ENCODE data around the gene PLAC1.

The PLAC1 gene

DNA sequence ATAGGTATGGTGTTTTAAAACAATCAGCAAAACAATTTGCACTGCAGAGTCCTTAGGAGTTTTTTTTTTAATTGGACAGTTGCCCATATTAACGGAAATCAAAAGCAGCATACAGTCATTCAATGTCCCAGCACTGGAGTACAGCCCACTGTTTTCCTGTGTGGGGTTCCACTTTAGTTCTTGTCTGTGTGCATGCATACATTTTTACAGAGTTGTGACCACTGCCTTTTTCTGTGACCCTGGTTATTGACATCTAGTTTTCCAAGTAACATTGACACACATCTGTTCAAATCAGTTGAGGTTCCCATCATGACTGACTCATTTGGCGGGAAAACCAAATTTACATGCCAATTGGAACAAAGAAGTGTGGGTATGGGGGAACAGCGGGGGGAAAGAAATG is 115.0 kb downstream of the PLAC1 start:
- no peak for DNase-seq

GRCh38 chrX:134542485-134542884 is 115.8 kb downstream of the PLAC1 start:
- DNase-seq: no peak

- DNase-seq: no peak
These were observed 116.4 kb downstream of the PLAC1 start for GRCh38 chrX:134541906-134542305.

DNA sequence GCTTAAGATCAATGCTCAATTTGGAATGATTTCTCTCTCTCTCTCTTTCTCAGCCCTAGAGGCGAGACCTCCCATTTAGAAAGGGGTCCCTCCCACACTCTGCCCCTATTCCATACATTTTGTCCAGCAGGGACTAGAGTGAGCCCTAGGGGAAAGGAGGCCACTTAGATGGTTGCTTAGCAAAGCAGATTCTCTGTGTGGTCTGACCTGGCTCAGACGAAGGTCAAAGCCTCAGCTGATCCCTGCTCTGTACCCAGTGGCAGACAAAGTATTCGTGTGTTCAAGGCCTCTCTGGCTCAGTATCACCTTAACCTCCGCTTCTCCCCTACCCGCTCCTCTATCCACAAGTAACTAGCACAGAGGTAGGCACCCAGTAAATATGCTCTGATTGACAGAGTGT is 120.0 kb downstream of the PLAC1 start:
- no peak for DNase-seq

DNA sequence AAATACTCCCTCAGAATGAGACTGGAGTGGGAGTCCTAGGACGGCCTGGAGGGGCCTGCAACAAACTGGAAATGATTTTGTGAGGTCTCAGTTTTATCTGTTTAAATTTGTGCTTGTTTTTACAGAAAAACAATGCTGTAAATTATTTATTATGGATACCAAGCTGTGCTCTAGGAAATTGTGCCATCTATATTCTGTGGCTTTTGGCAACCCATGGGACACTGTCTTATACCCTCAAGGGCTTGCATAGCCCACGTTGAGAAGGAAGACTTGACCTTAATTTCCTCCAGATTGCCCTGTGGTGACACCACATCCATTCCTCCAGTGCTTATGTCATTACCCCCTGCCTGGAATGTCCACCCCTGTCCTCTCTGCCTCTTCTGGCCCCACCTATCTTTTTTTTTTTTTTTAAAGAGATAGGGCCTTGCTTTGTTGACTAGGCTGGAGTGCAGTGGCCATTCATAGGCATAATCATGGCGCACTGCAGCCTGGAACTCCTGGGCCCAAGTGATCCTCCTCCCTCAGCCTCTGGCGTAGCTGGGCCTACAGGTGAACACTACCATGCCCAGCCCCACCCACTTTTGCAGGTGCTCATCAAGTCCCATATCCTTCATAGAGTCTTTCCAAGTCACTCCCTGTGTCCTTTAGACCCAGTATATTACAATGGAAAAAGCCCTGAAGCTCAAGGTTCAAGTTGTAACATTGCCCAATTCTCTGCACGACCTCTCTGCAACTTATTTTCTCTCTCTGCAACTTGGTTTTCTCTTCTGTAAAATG is 120.9 kb downstream of the PLAC1 start:
- DNase-seq: no peak

DNA sequence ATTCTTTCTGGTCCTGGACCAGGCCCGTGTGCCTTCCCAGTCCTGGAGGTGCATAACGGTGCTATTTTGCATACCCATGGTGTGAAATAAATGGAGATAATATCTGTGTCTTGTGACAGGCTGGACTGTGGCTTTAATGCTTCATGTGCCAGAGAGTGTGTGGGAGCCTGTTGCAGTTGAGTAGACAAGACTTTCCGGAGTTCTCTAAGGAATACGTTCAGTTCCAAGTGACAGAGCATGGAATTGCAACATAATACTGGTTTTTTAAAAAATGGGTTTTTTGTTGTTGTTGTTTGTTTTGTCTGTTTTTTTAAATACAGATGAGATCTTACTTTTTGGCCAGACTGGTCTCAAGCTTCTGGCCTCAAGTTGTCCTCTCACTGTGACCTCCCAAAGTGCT is 124.3 kb downstream of the PLAC1 start:
- DNase-seq: no peak

DNA sequence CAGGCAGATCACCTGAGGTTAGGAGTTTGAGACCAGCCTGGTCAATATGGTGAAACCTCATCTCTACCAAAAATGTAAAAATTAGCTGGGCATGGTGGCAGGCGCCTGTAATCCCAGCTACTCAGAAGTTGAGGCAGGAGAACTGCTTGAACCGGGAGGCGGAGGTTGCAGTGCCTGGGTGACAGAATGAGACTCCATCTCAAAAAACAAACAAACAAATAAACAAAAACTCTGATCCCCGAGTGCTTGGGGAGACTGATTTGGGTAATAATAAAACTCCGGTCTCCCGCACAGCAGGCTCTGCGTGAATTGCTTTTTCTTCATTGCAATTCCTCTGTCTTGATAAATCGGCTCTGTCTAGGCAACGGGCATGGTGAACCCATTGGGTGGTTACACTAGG is 124.9 kb downstream of the PLAC1 start:
- no peak for DNase-seq

GRCh38 chrX:134530845-134531244 is 127.4 kb downstream of the PLAC1 start:
- no peak for DNase-seq

GRCh38 chrX:134529481-134529880 is 128.8 kb downstream of the PLAC1 start:
- no peak for DNase-seq

DNA sequence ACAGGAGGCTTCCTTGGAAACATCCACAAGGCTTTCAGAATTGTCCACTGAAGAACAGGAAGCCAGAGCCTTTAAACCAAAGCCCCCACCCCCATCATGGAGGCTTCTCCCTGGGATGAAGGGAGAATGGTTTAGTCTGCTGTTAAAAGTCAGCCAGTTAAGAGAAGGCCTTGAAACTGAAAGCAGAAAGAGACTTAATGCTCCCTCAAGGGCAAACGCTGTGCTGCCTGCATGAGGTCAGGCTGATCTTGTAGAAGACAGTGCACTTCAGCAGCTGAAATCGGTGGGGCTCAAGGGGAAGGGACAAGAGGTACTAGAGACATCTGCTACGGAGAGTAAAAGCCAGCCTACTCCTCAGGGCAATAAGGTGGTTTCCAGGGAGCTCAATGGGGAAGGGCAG is 129.3 kb downstream of the PLAC1 start:
- no peak for DNase-seq

DNA sequence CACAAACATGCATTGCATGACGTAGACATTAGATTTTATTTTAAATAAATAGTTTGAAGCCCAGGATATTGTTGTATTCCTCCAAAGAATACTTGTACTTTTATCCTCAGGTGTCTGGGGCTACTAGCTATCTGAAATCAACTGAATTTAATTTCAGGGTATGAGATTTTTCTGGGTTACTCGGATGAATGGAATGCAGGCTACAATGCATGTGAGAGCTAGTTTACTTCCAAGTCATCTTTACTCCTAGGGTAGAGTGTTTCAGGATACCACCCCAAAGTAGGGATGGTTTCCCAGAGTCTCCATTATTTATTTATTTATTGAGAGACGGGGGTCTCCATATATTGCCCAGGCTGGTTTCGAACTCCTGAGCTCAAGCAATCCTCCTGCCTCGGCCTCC is 131.9 kb downstream of the PLAC1 start:
- DNase-seq: no peak

GRCh38 chrX:134525086-134525792 is 133.0 kb downstream of the PLAC1 start:
- DNase-seq: no peak

GRCh38 chrX:134524181-134524580 is 134.1 kb downstream of the PLAC1 start:
- no peak for DNase-seq

- DNase-seq: no peak
These were observed 137.3 kb downstream of the PLAC1 start for GRCh38 chrX:134520860-134521390.
